Suprapubic skin (tissue), 4 donors: ENCODE data around the gene TMEM100.

Experiments
- CTCF ChIP-seq, 2 donors: fragments of 200-600 bp in 1 of 2; fragments of 450-650 bp in 1 of 2; sonication (generic) in 1 of 2; IDR thresholded peaks; one replicate each; pipeline ENCODE4 v1.5.1; 2016 to 2019; ENCODE audit warnings: antibody characterized with exemption in 2 of 2, mild to moderate bottlenecking in 1 of 2, moderate library complexity in 1 of 2
- EP300 ChIP-seq: sonication (generic); formaldehyde crosslinking; IDR thresholded peaks from one replicate; pipeline ENCODE4 v1.6.1; 2017; ENCODE audit warnings: antibody characterized with exemption
- POLR2AphosphoS5 ChIP-seq, 3 donors: sonication (generic); formaldehyde crosslinking; IDR thresholded peaks; one replicate each; pipeline ENCODE4 v1.6.1; 2017; ENCODE audit warnings: antibody characterized with exemption in 3 of 3

- no peak for TF ChIP-seq CTCF (IDR thresholded peaks at IDR 0.05)
- TF ChIP-seq EP300: no peak
- no peak for TF ChIP-seq POLR2AphosphoS5 (IDR thresholded peaks at IDR 0.05)
Observed at GRCh38 chr17:55758171-55758570, 35.5 kb upstream of the TMEM100 start.
